Endothelial cell of hepatic sinusoid (primary cell): ENCODE data around the gene RETREG1.
"Not testable (repeated sequence)": the region's sequence is repeated elsewhere in the genome, so short reads cannot be mapped to it uniquely, and the experiment has no call there.

ENCODE experiments used
- in situ Hi-C: cut with HindIII; loops from 2 replicates; pipeline ENCODE4 v1.10.0; 2017; ENCODE audit warnings: low sequenced_read_pairs

RETREG1 gene, protein sequence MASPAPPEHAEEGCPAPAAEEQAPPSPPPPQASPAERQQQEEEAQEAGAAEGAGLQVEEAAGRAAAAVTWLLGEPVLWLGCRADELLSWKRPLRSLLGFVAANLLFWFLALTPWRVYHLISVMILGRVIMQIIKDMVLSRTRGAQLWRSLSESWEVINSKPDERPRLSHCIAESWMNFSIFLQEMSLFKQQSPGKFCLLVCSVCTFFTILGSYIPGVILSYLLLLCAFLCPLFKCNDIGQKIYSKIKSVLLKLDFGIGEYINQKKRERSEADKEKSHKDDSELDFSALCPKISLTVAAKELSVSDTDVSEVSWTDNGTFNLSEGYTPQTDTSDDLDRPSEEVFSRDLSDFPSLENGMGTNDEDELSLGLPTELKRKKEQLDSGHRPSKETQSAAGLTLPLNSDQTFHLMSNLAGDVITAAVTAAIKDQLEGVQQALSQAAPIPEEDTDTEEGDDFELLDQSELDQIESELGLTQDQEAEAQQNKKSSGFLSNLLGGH

DNA sequence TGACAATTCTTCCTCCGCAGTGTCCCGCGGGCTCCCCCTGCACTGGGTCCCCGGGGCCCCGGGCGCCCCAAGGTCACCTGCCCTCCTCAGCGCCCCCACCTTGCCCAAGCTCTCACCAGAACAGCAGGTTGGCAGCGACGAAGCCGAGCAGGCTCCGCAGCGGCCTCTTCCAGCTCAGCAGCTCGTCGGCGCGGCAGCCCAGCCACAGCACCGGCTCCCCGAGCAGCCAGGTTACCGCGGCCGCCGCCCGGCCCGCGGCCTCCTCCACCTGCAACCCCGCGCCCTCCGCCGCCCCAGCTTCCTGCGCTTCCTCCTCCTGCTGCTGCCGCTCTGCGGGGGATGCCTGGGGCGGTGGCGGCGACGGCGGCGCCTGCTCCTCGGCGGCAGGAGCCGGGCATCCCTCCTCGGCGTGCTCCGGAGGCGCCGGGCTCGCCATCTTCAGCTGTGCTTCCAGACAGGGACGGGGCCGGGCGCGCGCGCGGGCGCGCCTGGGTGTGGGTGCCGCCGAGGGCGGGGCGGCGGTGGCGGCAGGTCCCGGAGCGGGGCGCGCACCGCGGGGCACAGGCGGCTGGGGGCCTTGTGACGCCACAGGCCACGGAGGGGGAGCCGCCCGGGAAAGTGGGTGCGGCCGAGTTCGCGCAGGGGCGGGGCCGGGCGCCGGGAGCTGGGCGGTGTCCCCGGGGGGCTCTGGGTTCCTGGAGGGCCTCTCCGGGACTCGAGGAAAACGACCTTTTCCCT is at the start of gene RETREG1:
Gene RETREG1, minus strand, starts transcription at position 462 of the 738 bp plus-strand sequence. Its CDS starts 26 bp downstream, at position 436.
- in situ Hi-C loops, result no loop called here

DNA sequence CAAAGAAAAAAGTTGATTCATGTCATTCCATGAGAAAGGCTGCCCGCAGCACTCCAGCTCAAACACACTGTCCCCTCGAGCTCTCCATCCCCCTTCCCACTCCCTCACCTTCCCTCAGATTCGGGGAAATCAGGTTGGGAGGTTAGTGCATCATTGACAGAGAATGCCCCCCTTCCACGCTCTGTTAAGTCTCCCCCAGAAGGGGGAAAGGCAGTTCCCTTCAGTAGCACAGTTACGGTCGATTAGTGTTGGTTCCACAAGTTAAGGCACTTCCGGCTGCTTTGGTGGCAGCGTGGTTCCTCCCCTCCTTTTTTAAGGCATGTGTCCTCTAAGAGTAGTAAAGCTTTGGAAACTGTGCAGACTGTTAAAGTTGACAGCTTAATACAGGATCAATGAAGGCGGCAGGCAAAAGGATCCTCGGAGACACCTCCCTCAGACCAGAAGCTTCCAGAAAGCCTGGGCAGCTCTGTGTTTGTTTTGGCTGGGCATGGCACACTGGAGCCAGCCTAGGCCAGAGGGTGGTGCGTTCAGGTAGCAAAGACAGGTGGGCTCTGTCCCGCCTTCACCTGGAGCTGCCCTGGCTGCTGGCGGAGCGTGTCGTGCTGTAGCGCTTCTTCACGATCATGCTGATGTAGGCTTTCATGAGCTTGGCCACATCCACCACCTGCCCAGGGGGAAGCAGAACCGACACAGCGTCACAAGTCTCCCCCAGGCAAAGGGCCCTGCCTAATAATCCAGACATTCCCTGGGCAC is 49.5 kb upstream of the RETREG1 start:
- in situ Hi-C loops, result no loop called here

DNA sequence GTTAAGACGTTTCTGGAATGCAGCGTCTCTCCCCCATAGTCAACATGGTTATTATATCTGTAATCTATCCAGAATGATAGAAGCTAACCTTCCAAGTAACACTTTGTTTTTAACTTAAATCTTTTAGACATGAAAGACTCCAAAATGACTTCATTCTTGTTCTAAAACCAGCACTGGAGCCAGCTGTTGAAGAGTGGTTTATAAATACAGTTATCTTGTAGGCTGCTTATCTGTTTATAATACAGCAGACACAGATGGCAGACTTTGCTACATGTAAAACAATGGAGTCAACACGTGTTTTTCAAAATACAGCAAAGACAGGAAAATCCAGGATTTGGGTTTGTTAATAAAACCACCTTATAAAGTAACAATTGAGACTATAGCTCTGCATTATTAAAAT is 48.8 kb upstream of the RETREG1 start:
- in situ Hi-C loops, result no loop called here

DNA sequence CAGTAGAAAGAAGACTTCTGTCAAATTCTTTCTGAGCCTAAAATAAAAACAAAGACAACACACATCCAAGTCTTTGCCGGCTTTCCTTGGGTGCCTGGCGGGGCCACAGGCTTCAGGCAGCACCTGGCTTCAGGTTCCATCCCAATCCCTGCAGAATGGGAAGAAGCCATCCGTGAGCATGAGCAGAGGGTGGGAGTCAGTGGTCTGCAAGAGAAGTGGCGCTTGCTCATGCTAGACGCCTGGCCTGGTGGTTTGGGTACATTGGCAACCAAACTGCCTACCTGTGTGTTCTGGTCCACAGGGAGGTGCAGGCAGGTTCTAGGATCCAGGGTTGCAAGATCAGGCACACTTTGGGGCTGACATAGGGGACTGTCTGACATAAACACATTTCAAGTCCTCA is 47.6 kb upstream of the RETREG1 start:
- in situ Hi-C loops, result no loop called here

DNA sequence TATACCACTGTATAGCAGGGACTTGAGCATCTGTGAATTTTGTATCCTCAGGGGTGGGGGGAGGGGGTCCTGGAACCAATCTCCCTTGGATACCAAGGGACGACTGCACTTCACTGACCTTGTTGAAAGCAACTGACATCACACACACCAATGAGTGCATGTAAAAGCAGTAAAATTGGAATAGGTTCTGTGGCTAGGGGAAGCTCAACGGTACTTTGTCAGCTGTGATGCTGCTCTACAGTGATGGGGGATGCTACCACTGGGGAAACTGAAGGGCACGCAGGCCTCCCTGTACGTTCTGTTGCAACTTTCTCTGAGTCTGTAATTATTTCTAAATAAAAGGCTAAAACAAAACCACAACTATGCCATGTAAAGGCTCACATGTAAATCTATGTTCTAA is 47.0 kb upstream of the RETREG1 start:
- in situ Hi-C loops, result no loop called here

DNA sequence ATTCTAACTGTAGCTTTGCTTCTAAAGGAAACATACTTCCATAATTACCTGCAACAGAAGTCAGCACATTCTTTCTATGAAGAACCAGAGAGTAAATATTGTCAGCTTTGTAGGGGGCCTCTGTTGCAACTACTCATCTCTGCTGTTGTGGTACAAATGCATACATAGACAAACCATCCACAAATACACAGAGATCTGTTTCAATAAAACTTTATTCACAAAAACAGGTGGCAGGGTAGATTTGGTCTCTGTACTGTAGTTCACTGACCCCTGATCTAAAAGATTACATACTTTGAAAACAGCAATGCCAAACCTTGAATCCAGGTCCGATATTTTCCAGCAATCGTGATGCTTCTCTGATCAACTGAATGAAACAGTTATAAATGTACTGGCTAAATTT is 44.9 kb upstream of the RETREG1 start:
- in situ Hi-C loops, result no loop called here

DNA sequence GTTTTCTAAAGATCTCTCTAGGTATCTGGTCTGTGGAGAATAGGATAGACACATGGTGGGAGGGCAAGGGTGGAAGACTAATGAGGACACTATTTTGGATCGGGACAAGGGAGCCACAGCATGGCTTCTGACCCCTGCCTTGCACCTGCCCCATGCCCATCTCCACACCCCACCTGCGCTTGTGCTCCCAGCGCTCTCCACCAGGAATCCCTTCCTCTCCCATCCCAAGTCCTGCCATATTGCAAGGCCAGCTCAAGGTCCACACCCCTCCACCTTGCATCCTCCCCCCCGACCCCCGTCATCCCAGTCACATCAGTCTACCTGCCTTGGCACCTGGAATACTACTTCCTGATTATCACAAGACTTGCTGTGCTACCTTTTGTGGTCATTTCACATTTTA is 44.2 kb upstream of the RETREG1 start:
- in situ Hi-C loops, result no loop called here

DNA sequence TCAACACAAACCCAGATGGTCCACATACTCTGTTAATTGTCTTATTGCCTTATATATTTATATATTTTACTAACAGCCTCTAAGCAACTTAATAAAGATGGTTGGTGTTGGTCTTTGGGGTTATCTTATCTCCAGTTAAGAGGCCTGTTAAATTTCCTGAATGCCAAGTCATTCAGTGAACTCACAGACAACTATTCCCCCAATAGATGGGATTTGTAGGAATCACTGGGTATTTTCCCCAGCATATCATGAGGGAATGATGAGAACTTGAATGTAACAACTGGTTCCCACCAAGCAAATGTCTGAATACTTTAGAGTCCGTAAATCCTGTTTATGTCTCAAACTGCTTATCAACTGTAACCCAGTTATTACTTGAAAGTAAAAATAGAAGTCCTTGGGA is 42.7 kb upstream of the RETREG1 start:
- in situ Hi-C loops, result no loop called here

DNA sequence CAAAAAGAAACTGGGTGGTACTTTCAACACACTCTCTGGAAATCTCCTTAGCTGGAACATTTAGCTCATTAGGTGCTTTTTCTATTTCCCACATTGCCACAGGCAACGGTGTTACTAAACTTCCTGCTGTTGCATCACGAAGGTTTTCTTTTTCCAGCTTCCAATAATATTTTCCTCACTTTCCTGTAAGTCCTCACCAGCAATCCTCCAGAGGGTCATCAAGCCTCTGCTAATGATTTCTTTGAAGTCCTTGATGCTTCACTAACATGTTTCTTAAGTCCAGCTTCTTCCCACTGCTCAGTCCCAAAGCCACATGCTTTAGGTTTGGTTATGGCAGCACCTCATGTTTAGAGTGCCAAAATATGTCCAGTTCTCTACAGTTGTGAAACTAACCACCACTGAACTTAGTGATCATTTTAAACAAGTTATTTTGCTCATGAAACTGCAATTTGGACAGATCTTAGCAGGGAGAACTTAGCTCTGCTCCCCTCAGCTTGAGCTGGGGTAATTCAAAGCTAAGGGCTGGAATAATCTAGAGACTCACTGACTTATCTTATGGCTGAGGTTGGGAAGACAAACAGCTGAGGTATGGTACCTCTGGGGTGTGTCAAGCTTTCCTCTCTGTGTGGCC is 39.9 kb upstream of the RETREG1 start:
- in situ Hi-C loops, result no loop called here

DNA sequence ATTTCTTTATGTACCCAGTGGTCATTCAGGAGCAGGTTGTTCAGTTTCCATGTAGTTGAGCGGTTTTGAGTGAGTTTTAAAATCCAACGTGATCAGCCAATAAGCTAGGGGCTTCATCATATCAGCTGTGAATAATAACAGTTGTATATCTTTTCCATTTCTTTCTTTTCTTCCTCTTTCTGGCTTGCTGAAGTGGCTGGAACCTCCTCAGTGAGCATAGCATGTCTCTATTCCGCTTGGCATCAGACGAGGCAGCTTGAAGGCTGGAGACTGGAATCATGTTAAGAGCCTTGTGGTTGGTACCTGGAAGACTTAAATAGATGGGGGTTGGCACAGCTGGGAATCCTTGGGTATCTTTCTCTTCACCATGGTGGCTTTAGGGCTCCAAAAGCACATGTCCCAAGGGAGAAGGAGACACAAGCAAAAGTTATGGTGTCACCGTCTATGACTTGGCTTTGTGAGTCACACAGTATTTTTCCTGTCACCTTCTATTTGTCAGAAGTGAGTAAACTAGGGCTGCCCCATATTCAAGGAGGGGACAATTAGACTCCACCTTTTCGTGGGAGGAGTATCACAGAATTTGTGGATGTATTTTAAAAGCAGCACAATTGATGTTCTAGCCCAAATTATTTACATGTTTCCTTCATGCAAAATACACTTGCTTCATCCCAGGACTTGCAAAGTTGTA is 38.0 kb upstream of the RETREG1 start:
- in situ Hi-C loops, result no loop called here

DNA sequence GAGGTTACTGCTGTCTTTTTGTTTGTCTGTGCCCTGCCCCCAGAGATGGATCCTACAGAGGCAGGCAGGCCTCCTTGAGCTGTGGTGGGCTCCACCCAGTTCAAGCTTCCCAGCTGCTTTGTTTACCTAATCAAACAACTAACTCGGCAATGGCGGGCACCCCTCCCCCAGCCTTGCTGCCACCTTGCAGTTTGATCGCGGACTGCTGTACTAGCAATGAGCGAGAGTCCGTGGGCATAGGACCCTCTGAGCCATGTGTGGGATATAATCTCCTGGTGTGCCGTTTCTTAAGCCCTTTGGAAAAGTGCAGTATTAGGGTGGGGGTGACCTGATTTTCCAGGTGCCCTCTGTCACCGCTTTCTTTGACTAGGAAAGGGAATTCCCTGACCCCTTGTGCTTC is 31.9 kb upstream of the RETREG1 start:
- in situ Hi-C loops, result not testable (repeated sequence)

DNA sequence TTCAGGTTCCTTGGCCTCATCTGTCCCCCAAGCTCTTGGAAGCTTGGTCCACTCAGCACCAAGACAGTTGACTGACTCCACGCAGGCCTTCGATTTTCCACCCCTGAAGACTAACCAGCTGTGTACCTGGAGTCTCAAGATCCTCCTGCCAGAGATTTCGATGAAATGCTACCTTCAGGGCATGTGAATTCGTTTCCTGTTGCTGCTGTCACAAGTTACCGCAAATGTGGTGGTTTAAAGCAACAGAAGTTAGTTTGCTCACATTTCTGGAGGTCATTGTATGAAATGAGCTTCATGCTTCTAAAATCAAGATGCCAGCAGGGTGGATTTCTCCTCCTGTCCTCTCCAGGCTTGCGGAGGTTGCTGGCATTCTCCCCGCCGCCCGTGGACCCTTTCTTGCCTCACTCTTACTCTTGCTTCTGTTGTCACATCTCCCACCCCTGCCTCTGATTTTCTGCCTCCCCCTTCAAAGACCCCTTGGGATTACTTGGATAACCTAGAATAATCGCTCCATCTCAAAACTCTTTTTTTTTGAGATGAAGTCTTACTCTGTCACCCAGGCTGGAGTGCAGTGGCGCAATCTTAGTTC is 27.6 kb upstream of the RETREG1 start:
- in situ Hi-C loops, result loop anchor here (5.0 kb wide), 1 partner anchor 97 kb away; no protein-coding TSS in a partner anchor

DNA sequence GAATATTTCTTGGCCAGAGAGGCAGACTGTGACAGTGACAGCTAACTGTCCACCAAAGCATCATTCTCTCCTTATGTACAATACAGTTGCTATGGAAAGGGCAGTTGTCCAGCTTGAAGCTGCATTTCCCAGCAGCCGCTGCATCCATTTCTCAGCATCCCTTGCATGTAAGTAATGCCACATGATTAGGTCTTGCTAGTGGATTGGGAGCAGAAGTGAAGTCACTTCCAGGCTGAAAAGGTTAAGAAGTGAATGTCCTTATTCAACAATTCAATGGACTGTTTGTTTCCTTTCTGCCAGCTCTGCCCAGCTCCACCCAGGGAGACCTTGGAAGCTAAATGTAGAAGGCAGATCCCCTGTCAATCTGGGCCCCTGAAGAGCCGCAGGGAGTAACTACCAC is 26.1 kb upstream of the RETREG1 start:
- in situ Hi-C loops, result loop anchor here (5.0 kb wide), 1 partner anchor 96 kb away; no protein-coding TSS in a partner anchor

DNA sequence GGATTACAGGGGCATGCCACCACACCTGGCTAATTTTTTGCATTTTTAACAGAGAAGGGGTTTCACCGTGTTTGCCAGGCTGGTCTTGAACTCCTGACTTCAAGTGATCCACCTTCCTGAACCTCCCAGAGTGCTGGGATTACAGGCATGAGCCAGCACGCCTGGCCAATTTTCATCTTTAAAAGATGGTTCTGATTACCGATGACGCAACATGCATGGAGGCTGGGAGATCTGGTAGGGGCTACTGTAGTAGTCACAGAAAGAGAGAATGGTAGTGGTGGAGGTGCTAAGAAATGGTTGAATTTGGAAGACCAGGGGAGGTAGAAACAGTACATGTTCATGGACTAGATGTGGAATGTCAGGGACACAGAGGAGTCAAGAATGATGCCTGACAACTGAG is 22.4 kb upstream of the RETREG1 start:
- in situ Hi-C loops, result no loop called here

DNA sequence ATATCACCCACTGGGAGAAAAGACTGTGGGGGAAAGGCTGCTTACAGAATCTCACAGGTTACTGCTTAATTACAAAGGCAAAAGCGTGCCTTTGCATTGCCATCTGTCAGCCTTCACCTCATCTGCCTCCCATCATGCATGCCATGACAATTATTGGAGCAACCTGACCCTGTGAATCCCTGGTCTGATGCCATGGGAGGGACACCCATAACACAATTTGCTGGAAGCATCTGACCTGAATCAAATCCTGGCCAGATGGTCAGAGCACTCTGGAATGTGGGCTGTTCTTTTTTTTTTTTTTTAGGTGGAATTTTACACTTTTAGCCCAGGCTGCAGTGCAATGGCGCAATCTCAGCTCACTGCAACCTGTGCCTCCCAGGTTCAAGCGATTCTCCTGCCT is 11.6 kb upstream of the RETREG1 start:
- in situ Hi-C loops, result no loop called here

DNA sequence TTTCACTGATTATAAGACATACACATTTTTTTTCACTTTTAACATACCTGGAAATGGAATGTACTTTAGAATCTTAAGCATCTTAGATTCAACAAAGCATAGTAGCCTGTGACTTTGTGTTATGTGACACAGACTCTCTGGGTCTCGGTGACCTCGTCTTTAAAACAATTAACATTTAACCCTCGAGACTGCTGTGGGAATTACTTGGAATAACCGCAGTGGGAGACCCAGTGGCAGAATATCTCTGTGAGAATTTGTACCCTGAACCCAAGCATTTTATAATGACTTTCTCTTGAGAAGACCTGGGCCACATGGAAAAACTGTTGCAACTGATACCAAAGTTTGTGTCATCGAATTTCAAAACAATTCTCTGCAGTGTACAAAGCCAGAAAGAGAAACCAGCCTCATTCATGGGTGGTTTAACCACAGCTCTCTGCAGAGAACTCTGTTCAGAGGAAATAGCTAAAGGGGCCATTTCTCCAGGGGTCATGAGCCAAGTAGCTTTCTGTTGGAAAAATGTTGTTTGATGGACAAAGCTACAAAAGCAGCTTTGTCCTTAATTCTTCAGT is 10.0 kb upstream of the RETREG1 start:
- in situ Hi-C loops, result no loop called here

DNA sequence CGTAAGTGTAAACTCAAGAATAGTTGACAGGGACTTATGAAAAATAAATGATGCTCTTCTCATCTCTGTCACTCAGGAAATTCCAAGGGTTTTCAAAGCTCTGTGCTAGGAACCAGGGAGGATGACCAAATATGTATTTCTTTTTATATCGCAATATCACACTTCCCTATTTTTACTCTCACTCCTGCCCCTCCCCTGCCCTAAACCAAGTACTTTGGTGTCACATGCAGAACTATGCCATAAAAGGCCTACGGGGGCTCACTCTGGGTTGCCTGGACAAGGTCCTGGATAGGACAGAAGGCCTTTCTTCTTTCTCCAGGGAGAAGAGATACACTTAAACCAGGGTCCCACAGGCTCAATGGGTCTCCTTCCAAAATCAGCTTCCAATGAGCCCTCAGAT is 8.3 kb upstream of the RETREG1 start:
- in situ Hi-C loops, result no loop called here

DNA sequence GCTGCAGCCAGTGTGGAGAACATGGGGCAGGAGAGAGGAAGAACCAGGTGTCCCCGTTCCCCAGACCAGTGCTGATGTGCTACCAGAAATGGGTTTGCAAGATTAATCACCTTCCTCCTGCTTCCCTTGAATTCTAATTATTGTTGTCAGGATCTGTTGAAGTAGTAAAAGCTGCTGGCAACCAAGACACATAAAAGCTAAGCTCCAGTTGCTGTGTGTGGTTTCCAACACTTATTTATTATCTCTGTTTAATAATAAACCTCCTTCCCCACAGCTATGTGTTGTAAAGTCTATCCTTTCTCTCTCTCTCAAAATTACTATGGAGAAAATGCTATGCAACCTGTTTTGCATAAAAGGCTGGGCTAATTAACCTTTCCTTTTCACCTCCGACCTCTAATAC is 2.3 kb upstream of the RETREG1 start:
- in situ Hi-C loops, result no loop called here

DNA sequence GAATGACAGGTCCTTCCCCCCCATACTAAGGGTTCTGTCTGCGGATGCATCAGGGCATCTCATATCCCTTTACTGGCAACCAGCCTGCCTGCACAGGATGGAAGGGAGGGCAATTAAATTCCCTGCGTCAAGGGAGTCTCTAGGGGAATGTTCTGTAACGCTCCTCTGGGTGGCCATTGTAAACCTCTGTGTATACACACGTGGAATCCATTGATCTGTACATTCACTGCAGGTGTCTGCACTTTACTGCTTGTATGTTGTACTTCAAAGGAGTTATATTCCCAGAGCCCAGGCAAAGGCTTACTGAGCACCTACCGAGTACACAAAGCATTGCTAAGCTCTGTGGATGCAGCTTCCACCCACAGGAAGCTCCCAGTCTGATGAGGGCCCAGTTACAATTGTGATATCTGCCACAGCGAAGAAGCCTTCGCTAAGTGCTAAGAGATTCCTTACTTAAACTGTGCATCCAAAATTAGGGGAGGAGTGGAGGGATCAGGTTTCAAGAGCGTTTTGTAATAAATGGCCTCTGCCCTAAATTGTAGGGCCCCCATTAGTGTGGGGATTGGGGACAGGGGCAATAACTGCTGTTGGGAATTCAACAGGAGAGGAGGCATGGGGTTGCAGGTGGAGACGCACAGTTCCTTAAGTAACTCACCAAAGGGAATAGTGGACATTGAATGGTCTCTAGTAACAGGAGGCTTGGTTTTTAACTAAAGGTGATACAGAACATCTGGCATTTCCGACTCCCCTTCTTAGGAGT is 1.5 kb upstream of the RETREG1 start:
- in situ Hi-C loops, result no loop called here
